HG03457 (cell line): ENCODE results near the gene EIF3B.
A peak's percentile ranks its signal among the peaks of the same experiment; 100 is the strongest.
"Not testable (repeated sequence)": the region's sequence is repeated elsewhere in the genome, so short reads cannot be mapped to it uniquely, and the experiment has no call there.

Experiments used
- ATAC-seq: cut with Tn5 transposase; IDR thresholded peaks from one replicate; pipeline ENCODE4 v1.9.1; 2021; ENCODE audit warnings: moderate number of reproducible peaks; ENCODE audit not compliant: unreplicated experiment

Gene EIF3B

DNA sequence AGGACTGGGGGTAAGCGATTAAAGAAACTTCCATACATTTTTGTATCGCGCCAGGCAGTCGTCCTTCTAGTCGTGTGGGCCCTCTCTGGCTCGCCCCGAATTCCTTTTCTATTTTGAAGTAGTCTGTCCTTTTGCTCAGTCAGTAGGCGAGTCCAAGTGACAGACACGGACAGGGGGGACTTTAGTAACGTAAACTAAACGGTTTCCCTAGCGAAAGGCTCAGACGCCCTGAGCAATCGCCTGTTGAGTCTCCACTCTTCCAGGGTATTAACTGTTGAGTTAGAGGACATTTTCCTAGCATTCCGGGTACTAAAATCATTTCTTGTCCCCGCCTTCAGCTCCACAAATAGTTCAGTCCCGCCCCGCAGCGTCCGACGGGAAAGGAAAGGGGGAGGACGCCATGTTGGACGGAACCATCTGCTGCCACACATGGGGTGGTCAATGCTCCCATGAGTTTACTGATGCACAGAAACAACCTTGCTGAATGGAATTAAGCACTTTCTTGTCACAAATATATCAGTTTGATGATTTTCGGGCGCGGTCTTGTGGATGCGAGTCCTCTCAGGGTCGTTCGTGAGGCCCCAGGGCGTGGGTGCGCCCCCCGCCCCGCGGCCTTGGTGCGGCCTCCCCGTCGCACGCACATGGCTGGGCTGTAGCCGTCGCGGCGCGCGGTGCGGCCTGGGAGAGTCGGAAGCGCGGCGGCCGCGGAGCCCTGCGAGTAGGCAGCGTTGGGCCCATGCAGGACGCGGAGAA is at the start of gene EIF3B:
EIF3B (plus strand) TSS at position 642 of the 753 bp plus-strand sequence; CDS start at position 737, 95 bp downstream.
- peak; percentile 57 for ATAC-seq

DNA sequence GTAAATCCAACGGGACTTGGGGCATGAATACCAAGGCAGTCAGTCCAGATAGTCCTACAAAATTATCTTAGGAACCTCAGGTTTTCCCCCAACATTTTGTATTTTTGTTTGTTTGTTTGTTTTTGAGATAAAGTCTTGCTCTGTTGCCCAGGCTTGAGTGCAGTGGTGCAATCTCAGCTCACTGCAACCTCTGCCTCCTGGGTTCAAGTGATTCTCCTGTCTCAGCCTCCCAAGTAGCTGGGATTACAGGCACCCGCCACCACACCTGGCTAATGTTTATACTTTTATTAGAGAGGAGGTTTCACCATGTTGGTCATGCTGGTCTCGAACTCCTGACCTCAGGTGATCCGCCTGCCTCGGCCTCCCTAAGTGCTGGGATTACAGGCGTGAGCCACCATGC is 49.4 kb upstream of the EIF3B start:
- not testable (repeated sequence) for ATAC-seq

DNA sequence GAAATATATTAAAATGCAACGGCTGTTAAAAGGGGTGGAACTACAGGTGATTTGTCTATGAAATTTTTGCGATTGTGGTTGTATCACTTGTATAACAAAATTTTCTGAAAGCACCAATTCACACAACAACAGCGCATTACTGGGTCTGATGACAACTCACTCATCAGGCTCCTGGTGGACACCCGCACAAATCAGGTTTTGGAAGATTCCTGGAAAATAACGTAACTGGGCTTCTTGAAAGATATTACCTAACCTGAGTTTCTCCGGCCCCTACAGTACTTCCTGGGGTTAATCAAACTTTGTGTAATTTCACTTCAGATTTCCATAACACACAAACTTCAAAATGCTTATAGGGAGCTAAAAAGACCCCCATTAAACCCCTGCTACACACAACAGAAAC is 47.9 kb upstream of the EIF3B start:
- ATAC-seq: no peak

DNA sequence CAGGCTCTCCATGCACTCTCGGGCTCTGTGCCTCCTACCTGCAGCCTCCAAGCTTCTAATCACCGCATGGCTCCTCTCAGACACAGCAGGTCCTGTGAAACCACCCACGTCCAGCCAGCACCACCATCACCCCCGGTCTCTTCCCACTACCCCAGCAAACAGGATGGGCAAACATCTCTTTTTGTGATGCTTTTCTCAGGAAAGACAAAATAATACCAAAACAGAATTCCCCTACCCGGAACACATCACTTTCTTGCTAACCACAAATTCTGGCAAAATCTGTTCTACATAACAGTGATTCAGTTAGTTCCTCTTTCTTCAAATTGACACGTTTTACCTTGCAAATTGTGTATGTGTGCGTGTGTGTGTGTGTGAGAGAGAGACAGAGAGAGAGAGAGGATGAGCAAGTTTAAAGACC is 46.9 kb upstream of the EIF3B start:
- ATAC-seq: no peak

DNA sequence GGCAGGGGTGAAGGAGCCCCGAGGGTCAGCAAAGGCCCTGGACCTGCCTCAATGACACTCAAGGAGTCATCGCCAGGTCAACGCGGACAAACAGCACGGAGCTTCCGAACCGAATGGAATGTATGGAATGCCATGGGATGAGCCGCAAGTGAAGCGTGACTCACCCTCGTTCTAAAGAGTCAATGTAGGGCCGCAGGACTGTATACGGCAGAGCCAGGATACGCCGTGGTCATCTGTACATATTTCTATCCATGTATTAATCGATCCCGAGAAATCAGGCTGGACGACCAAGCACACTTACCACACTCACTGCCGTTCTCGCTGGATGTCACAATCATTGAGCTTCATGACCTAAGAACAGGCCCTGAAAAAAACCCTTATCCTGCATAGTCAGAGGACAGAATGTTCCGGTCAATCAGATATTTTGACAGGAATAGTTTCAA is 44.7 kb upstream of the EIF3B start:
- ATAC-seq: no peak

DNA sequence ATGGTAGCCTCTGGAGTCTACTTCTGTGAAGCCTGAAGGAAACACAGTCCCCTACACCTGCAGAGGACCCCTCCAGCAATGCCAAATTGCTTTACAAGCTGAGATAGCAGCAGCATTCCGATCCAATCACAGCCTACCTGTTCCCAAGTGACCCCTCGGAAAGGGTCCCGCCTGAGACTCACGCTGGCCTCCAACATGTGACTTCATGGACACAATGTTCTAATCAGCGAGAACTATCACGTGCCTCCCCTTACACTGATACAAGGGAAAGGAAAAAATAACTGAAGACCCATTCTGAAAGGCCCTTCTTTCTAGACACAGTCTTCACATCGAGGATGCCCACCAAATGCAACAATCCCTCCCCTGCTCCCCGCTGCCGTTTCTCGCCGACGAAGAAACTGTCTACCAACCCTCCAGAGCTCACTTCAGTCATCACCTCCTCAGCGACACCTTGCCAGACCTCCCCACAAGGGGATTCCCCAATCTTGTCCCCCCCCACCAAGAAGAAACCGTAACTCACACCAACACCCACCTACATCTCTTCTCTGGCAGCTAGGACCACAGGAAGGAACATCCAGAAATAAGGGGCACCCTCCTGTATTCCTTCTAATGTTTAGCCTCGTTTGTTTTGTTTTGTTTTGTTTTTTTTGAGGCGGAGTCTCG is 42.2 kb upstream of the EIF3B start:
- ATAC-seq: no peak

DNA sequence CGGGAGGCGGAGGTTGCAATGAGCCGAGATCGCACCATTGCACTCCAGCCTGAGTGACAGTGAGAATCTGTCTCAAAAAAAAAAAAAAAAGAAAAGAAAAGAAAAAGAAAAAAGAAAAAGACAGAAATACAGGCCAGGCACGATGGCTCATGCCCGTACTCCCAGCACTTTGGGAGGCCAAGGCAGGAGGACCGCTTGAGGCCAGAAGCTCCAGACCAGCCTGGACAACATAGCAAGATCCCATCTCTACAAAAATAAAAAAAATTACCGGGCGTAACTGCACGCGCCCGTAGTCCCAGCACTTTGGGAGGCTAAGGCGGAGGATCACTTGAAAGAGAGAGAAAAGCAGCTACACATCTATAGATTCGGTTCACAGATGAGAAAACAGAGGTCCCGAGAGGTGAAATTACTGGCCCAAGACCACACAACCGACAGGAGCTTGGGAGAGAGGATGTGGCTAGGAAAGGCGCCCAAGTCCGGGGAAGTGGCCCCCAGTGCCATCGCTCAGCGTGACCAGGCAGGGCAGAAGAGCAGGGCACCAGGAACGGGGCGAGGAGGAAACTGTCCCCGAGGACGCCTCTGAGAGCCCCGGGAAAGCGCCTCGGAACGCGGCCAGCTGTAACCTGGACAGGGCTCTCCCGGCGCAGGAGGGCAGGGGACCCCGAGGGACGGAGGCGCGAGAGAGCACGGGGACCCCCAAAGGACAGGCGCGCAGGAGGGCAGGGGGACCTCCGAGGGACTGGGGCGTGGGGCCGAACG is 41.0 kb upstream of the EIF3B start:
- ATAC-seq: peak; percentile 3

DNA sequence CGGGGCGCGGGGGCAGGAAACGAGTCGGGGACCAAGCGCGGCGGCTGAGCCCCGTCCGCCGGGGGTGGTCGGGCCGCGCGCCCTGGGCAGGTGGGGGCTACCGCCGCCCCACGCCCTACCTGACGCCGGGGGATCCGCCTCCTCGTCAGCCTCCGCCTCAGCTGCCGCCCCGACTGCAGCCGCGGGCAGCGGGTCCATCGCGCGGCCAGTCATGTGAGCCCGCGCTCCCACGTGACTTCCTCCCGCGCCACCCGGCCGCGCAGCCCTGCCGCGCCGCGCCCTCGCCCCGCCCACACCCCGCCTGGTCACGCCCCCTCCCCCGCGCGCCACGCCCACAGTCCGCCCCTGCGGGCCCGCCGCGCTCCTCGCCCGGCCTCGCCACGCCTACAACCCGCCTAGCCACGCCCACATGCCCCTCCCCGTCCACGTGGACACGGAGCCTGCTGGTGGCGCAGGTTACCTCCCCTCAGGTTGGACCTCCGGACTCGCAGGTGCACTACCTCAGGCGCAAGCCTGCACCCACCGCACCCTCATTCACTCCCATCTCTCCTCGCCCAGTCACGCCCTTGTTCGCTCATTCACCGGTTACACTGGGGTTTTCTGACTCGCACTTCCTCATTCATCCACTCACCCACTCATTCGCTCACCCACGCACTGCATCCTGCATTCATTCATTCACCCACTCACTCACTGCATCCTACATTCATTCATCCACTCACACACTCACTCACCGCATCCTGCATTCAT is 40.2 kb upstream of the EIF3B start, which contains the start of gene SNX8:
SNX8 (minus strand) TSS at position 233 of the 747 bp plus-strand sequence; CDS start at position 213, 20 bp downstream.
- peak; percentile 46 for ATAC-seq

DNA sequence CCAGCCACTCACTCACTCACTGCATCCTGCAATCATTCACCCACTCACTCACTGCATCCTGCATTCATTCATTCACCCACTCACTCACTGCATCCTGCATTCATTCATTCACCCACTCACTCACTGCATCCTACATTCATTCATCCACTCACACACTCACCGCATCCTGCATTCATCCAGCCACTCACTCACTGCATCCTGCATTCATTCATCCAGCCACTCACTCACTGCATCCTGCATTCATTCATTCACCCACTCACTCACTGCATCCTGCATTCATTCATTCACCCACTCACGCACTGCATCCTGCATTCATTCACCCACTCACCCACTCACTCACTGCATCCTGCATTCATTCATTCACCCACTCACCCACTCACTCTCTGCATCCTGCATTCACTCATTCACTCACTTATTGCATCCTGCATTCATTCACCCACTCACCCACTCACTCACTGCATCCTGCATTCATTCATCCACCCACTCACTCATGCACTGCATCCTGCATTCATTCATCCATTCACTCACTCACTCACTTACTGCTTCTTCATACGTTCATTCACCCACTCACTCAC is 39.6 kb upstream of the EIF3B start:
- not testable (repeated sequence) for ATAC-seq

DNA sequence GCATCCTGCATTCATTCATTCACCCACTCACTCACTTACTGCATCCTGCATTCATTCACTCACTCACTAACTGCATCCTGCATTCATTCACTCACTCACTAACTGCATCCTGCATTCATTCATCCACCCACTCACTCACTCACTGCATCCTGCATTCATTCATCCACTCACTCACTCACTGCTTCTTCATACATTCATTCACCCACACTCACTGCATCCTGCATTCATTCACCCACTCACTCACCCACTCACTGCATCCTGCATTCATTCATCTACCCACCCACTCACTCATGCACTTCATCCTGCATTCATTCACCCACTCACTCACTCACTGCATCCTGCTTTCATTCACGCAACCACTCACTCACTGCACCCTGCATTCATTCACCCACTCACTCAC is 38.8 kb upstream of the EIF3B start:
- ATAC-seq: no peak

DNA sequence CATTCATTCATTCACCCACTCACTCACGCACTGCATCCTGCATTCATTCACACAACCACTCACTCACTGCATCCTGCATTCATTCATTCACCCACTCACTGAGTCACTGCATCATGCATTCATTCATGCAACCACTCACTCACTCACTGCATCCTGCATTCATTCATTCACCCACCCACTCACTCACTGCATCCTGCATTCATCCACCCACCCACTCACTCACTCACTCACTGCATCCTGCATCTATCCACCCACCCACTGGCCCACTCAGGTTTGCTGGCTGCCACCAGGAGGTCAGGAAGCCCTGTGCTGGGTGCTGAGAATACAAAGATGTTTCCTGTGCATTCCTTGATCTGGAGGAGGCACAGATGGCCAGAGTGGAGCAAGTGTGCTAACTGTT is 38.0 kb upstream of the EIF3B start:
- ATAC-seq: no peak

DNA sequence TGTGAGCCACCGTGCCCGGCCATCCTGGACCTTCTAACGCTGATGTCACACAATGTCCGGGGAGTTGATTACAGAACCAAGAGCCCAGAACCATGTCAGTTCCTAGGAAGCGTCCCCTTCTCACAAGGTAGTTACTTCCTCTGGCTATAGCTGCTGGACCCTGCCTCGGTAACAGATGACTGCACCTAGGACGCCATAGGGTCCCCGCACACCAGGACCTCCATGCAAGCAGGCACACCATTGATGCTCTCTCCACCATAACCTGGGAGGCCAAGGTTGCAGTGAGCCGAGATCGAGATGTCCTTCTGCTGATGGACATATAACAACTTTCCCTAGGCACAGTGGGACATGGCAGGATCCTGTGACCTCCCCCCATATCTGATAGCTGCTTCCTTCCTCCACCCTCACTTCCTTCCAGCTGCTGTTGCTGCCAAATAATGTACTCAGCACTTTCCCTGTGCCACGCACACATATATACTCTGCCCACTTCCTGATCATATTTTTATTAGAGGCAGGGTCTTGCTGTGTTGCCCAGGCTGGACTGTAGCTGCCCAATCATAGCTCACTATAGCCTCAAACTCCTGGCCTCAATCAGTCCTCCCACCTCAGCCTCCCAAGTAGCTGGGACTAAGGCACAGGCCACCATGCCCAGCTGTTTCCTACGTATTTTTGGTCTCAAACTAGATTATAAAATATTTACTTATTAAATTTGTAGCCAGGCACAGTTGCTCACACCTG is 36.9 kb upstream of the EIF3B start:
- ATAC-seq: no peak

DNA sequence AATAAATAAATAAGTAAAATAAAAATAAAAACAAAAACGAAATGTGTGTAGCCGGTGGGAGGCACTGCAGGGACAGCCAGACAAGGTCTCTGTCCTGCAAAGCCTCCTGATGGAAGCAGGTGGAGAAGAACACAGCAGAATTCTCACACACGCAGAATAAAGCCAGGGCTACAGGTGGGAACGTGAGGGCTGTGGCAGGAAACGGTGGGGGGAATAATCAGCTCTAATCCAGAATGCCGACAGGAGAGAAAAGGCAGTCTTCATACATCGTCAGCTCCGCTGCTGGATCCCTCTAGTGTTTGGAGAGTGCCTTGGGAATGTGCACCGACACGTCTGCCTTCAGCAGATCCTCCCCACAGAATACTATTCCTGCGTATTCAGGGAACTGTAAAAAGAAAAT is 33.6 kb upstream of the EIF3B start:
- no peak for ATAC-seq

DNA sequence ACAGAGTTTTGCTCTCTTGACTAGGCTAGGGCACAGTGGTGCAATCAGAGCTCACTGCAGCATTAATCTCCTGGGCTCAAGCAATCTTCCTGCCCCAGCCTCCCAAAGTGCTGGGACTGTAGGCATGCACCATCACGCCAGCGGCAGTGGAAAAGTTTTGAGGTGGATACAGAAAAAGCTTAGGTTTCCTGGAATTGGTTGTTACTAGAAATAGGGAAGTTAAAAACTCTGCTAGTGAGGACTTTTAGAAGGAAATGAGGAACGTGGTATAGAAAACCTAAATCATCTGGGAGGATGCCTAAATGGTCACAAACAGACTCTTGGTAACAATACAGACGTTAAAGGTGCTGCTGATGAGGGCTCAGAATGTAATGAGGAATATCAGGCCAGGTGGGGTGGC is 29.5 kb upstream of the EIF3B start:
- no peak for ATAC-seq

DNA sequence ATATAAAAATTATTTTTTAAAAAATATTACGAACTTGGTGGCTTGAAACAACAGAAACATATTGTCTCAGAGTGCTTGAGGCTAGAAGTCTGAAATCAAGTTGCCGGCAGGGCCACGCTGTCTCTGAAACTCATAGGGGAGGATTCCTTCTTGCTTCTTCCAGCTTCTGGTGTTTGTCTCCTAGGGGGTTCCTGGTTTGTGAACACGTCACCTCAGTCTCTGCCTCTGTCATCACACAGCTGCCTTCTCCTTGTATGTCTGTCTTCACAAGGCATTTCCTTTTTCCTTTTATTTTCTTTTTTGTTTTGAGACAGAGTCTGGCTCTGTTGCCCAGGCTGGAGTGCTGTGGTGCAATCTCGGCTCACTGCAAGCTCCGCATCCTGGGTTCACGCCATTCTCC is 27.7 kb upstream of the EIF3B start:
- ATAC-seq: no peak

DNA sequence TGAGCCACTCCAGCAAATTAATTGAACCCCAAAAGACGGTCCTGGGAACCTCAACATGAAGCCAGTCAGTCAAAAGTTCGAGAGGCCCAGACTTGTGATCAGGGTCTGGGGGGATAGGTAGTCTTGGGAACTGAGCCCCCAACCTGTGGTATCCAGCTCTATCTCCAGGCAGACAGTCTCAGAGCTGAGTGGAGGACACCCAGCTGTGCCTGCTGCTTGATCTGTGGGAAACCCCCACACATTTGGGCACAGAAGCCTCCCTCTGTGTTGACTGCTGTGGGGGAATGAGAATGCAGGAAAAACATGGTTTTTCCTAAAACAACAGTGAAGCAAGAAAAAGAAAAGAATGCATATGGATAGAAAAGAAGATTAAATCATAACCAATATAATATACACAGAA is 24.1 kb upstream of the EIF3B start:
- no peak for ATAC-seq

DNA sequence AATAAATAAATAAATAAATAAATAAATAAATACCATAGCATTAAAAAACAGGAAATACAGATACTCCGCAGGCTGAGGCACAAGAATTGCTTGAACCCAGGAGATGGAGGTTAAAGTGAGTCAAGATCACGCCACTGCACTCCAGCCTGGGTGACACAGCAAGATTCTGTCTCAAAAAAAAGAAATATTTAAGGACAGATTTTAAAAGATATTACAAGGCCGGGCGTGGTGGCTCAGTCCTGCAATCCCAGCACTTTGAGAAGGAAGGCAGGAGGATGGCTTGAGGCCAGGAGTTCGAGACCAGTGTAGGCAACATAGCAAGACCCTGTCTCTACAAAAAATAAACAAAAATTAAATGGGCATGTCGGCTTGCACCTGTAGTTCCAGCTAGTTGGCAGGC is 22.9 kb upstream of the EIF3B start:
- no peak for ATAC-seq

DNA sequence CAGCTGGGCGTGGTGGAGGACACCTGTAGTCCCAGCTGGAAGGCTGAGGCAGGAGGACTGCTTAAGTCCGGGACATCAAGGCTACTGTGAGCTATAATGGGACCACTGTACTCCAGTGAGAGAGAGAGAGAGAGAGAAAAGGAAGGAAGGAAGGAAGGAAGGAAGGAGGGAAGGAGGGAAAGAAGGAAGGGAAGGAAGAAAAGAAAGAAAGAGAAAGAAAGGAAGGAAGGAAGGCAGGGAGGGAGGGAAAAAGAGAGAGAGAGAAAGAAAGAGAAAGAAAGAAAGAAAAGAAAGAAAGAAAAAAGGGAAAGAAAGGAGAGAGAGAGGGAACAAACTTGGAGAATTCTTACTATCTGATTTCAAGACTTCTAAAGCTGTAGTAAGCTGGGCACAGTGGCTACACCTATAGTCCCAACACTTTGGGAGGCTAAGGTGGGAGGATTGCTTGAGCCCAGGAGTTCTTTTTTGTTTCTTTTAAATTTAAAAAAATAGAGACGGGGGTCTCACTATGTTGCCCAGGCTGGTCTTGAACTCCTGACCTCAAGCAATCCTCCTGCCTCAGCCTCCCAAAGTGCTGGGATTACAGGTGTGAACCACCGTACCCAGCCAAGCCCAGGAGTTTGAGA is 21.9 kb upstream of the EIF3B start:
- not testable (repeated sequence) for ATAC-seq

DNA sequence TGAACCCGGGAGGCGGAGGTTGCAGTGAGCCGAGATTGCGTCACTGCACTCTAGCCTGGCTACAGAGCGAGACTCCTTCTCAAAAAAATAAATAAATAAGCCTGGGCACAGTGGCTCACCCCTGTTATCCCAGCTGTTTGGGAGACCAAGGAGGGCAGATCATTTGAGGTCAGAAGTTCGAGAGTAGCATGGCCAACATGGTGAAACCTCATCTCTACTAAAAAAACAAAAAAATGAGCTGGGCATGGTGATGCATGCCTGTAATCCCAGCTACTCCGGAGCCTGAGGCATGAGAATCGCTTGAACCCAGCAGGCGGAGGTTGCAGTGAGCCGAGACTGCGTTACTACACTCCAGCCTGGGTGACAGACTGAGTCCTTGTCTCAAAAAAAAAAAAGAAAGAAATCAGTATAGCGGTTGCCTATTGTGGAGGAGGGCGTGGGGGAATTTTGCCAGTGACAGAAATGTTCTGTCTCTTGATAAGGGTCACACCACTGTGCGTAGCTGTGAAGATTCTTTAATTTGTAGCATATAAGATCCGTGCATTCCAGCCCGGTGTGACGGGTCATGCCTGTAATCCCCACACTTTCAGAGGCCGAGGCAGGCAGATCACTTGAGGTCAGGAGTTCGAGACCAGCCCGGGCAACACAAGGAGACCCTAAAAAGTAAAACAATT is 17.9 kb upstream of the EIF3B start:
- ATAC-seq: no peak
